Fibroblast of lung (primary cell): Measurements from ENCODE around the gene PIEZO2. TPM values are rescaled to one million over a fixed set of nuclear protein-coding genes. Genes with fewer than 3 reads are reported as not detected.
A peak's percentile ranks its signal among the peaks of the same experiment; 100 is the strongest.

Experiments used
- DNase-seq, 2 donors: peaks; one replicate each; pipeline versions ENCODE4 v3.0.0 to v3.0.0-alpha.2; 2010; ENCODE audit warnings: low read depth in 2 of 2
- H2AFZ ChIP-seq: 2 replicates; pipeline ENCODE4 v1.5.1; 2012; ENCODE audit warnings: low read length, control low read depth, inconsistent platforms
- H3K27ac ChIP-seq: 2 replicates; pipeline ENCODE4 v1.5.1; 2011; ENCODE audit warnings: low read length, control low read depth; ENCODE audit not compliant: insufficient read depth
- H3K27me3 ChIP-seq: 2 replicates; pipeline ENCODE4 v1.5.1; 2011; ENCODE audit warnings: mild to moderate bottlenecking, low read length; ENCODE audit not compliant: control insufficient read depth, insufficient read depth
- H3K36me3 ChIP-seq: 2 replicates; pipeline ENCODE4 v1.5.1; 2011; ENCODE audit warnings: low read length; ENCODE audit not compliant: control insufficient read depth, insufficient read depth
- H3K4me1 ChIP-seq: 2 replicates; pipeline ENCODE4 v1.5.1; 2011; ENCODE audit warnings: low read length; ENCODE audit not compliant: control insufficient read depth, insufficient read depth; ENCODE audit errors: extremely low read depth
- H3K4me2 ChIP-seq: 2 replicates; pipeline ENCODE4 v1.5.1; 2011; ENCODE audit warnings: low read length, control low read depth; ENCODE audit not compliant: insufficient read depth; ENCODE audit errors: extremely low read depth
- H3K4me3 ChIP-seq, 4 experiments: fragments of 200-600 bp in 1 of 4; sonication (generic) in 1 of 4; replicated peaks in 1 of 4; 2 replicates each; pipeline ENCODE4 v1.5.1; 2011 to 2016; ENCODE audit warnings: low read length in 4 of 4, low read depth in 3 of 4, mild to moderate bottlenecking in 3 of 4, control low read depth in 2 of 4, inconsistent platforms in 1 of 4, mixed read lengths in 1 of 4; ENCODE audit not compliant: insufficient read depth in 1 of 4; ENCODE audit errors: control extremely low read depth in 1 of 4
- H3K79me2 ChIP-seq: 2 replicates; pipeline ENCODE4 v1.5.1; 2012; ENCODE audit warnings: mild to moderate bottlenecking, low read length, inconsistent platforms; ENCODE audit not compliant: control insufficient read depth, insufficient read depth
- H3K9ac ChIP-seq: 2 replicates; pipeline ENCODE4 v1.5.1; 2011; ENCODE audit warnings: mild to moderate bottlenecking, low read length, control low read depth; ENCODE audit not compliant: insufficient read depth
- H3K9me3 ChIP-seq: 2 replicates; pipeline ENCODE4 v1.5.1; 2012; ENCODE audit warnings: low read depth, low read length; ENCODE audit not compliant: control insufficient read depth, insufficient read depth
- H4K20me1 ChIP-seq: 2 replicates; pipeline ENCODE4 v1.5.1; 2011; ENCODE audit warnings: low read length; ENCODE audit not compliant: control insufficient read depth, insufficient read depth; ENCODE audit errors: extremely low read depth
- EZH2 ChIP-seq: IDR thresholded peaks from 2 replicates; pipeline ENCODE4 v1.5.1; 2012; ENCODE audit warnings: low read length, control low read depth, mild to moderate bottlenecking; ENCODE audit errors: missing control alignments
- polyA plus RNA-seq, 2 donors: library from polyadenylated mRNA; depleted of rRNA in 1 of 2; stranded (reverse) in 1 of 2; unstranded in 1 of 2; fragments of >200 nt; gene quantifications; 2 replicates each; pipeline ENCODE4 v1.2.1, GENCODE V29; 2011 to 2012; ENCODE audit warnings: missing spikeins in 1 of 2
- total RNA-seq: library from RNA; depleted of rRNA; stranded (reverse); fragments of >200 nt; gene quantifications from 2 replicates; pipeline ENCODE4 v1.2.1, GENCODE V29; 2014
- TF ChIP-seq, protein P1 (sequence below), 2 donors: IDR thresholded peaks in 1 of 2; conservative IDR thresholded peaks in 1 of 2; 1 replicate in 1 of 2; 2 replicates in 1 of 2; pipeline ENCODE4 v1.5.1; 2011 to 2012; ENCODE audit warnings: low read length in 2 of 2, control low read depth in 1 of 2, inconsistent platforms in 1 of 2, low read depth in 1 of 2, mild to moderate bottlenecking in 1 of 2

PIEZO2 gene
- total and polyA plus RNA-seq, 2 donors (not counting 1 experiment from before 2014, with no cell fraction given) = 1.2 to 6.6 TPM

GRCh38 chr18:11054497-11054896 lies 94.9 kb downstream of the PIEZO2 start:
- H3K4me3 ChIP-seq = no peak overlapping the region
- DNase-seq = no peak
- no peak overlapping the region for H3K9ac ChIP-seq
- TF ChIP-seq, protein P1, sequence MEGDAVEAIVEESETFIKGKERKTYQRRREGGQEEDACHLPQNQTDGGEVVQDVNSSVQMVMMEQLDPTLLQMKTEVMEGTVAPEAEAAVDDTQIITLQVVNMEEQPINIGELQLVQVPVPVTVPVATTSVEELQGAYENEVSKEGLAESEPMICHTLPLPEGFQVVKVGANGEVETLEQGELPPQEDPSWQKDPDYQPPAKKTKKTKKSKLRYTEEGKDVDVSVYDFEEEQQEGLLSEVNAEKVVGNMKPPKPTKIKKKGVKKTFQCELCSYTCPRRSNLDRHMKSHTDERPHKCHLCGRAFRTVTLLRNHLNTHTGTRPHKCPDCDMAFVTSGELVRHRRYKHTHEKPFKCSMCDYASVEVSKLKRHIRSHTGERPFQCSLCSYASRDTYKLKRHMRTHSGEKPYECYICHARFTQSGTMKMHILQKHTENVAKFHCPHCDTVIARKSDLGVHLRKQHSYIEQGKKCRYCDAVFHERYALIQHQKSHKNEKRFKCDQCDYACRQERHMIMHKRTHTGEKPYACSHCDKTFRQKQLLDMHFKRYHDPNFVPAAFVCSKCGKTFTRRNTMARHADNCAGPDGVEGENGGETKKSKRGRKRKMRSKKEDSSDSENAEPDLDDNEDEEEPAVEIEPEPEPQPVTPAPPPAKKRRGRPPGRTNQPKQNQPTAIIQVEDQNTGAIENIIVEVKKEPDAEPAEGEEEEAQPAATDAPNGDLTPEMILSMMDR (conservative IDR thresholded peaks at IDR 0.05 in 1 of 2, IDR thresholded peaks at IDR 0.05 in 1 of 2; ENCODE audit: low read depth in 1 of 2, low read length in 2 of 2) = no peak
- no peak for TF ChIP-seq EZH2
- no peak overlapping the region for H2AFZ ChIP-seq
- no peaks in the 10 kb centered on the region for H3K36me3 ChIP-seq
- no peak overlapping the region for H3K4me2 ChIP-seq
- no peaks in the 10 kb centered on the region for H3K79me2 ChIP-seq
- H3K27me3 ChIP-seq = no peaks in the 10 kb centered on the region
- H3K4me1 ChIP-seq = no peaks in the 10 kb centered on the region
- H4K20me1 ChIP-seq = no peaks in the 10 kb centered on the region
- no peak overlapping the region for H3K27ac ChIP-seq
- no peaks in the 10 kb centered on the region for H3K9me3 ChIP-seq

- DNase-seq = no peak
- H3K79me2 ChIP-seq = no peaks in the 10 kb centered on the region
- H3K4me2 ChIP-seq = no peak overlapping the region
- no peak overlapping the region for H3K9ac ChIP-seq
- H3K36me3 ChIP-seq = no peaks in the 10 kb centered on the region
- no peaks in the 10 kb centered on the region for H3K9me3 ChIP-seq
- no peaks in the 10 kb centered on the region for H4K20me1 ChIP-seq
- no peak overlapping the region for H3K4me3 ChIP-seq
- no peak for TF ChIP-seq EZH2
- TF ChIP-seq, protein P1 (conservative IDR thresholded peaks at IDR 0.05 in 1 of 2, IDR thresholded peaks at IDR 0.05 in 1 of 2; ENCODE audit: low read depth in 1 of 2, low read length in 2 of 2) = no peak
- no peaks in the 10 kb centered on the region for H3K27me3 ChIP-seq
- H2AFZ ChIP-seq = no peak overlapping the region
- no peaks in the 10 kb centered on the region for H3K4me1 ChIP-seq
- no peak overlapping the region for H3K27ac ChIP-seq
Observed at GRCh38 chr18:11053293-11053692, 96.1 kb downstream of the PIEZO2 start.

GRCh38 chr18:11052800-11053199 lies 96.6 kb downstream of the PIEZO2 start:
- H3K4me3 ChIP-seq = no peak overlapping the region
- peak; percentile 36 to 41 for DNase-seq
- H3K4me2 ChIP-seq = no peak overlapping the region
- H2AFZ ChIP-seq = no peak overlapping the region
- H3K79me2 ChIP-seq = no peaks in the 10 kb centered on the region
- no peaks in the 10 kb centered on the region for H4K20me1 ChIP-seq
- H3K9me3 ChIP-seq = no peaks in the 10 kb centered on the region
- no peaks in the 10 kb centered on the region for H3K36me3 ChIP-seq
- no peak overlapping the region for H3K9ac ChIP-seq
- no peaks in the 10 kb centered on the region for H3K27me3 ChIP-seq
- TF ChIP-seq, protein P1 (conservative IDR thresholded peaks at IDR 0.05 in 1 of 2, IDR thresholded peaks at IDR 0.05 in 1 of 2; ENCODE audit: low read depth in 1 of 2, low read length in 2 of 2) = no peak
- no peak for TF ChIP-seq EZH2
- H3K4me1 ChIP-seq = no peaks in the 10 kb centered on the region
- H3K27ac ChIP-seq = no peak overlapping the region
